ENCODE results near the gene DHRS9. TPM values are rescaled to one million over a fixed set of nuclear protein-coding genes. Genes with fewer than 3 reads are reported as not detected.
A peak's percentile ranks its signal among the peaks of the same experiment; 100 is the strongest.

Gene DHRS9
- total and polyA plus RNA-seq, 9 of the 15 experiments (the other 6 are each of a cell fraction or from before 2014, with no cell fraction given) = 0.27 to 1.7 (median 0.69) TPM

GRCh38 chr2:169141713-169142352 lies 72.5 kb downstream of the DHRS9 start (continued):
- TF ChIP-seq, protein P1, sequence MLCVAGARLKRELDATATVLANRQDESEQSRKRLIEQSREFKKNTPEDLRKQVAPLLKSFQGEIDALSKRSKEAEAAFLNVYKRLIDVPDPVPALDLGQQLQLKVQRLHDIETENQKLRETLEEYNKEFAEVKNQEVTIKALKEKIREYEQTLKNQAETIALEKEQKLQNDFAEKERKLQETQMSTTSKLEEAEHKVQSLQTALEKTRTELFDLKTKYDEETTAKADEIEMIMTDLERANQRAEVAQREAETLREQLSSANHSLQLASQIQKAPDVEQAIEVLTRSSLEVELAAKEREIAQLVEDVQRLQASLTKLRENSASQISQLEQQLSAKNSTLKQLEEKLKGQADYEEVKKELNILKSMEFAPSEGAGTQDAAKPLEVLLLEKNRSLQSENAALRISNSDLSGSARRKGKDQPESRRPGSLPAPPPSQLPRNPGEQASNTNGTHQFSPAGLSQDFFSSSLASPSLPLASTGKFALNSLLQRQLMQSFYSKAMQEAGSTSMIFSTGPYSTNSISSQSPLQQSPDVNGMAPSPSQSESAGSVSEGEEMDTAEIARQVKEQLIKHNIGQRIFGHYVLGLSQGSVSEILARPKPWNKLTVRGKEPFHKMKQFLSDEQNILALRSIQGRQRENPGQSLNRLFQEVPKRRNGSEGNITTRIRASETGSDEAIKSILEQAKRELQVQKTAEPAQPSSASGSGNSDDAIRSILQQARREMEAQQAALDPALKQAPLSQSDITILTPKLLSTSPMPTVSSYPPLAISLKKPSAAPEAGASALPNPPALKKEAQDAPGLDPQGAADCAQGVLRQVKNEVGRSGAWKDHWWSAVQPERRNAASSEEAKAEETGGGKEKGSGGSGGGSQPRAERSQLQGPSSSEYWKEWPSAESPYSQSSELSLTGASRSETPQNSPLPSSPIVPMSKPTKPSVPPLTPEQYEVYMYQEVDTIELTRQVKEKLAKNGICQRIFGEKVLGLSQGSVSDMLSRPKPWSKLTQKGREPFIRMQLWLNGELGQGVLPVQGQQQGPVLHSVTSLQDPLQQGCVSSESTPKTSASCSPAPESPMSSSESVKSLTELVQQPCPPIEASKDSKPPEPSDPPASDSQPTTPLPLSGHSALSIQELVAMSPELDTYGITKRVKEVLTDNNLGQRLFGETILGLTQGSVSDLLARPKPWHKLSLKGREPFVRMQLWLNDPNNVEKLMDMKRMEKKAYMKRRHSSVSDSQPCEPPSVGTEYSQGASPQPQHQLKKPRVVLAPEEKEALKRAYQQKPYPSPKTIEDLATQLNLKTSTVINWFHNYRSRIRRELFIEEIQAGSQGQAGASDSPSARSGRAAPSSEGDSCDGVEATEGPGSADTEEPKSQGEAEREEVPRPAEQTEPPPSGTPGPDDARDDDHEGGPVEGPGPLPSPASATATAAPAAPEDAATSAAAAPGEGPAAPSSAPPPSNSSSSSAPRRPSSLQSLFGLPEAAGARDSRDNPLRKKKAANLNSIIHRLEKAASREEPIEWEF (CRISPR knock-in tag; IDR thresholded peaks at IDR 0.05) = no peak
- TF ChIP-seq ZNF354B (CRISPR knock-in tag; IDR thresholded peaks at IDR 0.05) (no peak), FOXM1 (IDR thresholded peaks at IDR 0.05; ENCODE audit: low read depth) (no peak), FOXM1 (CRISPR knock-in tag; IDR thresholded peaks at IDR 0.05; ENCODE audit: low read depth) (no peak), ZNF57 (CRISPR knock-in tag; IDR thresholded peaks at IDR 0.05) (no peak), SP2 (IDR thresholded peaks at IDR 0.05; ENCODE audit: extremely low read depth, low read depth, low read length, poor library complexity, severe bottlenecking) (no peak), TEAD2 (tag; IDR thresholded peaks at IDR 0.05) (no peak), HMG20B (CRISPR knock-in tag; IDR thresholded peaks at IDR 0.05) (no peak), JUND (IDR thresholded peaks at IDR 0.05; ENCODE audit: borderline replicate concordance, low read depth, low read length) (peak; percentile 72; the same call in 1 of the 2 replicates), JUND (tag; IDR thresholded peaks at IDR 0.05; ENCODE audit: borderline replicate concordance, low read depth, low read length) (peak; percentile 51; the same call in 1 of the 3 replicates), NR2F6 (CRISPR knock-in tag; IDR thresholded peaks at IDR 0.05) (no peak), NR3C1 (CRISPR knock-in tag; IDR thresholded peaks at IDR 0.05) (no peak), ELF1 (tag; IDR thresholded peaks at IDR 0.05) (no peak), ATF3 (IDR thresholded peaks at IDR 0.05) (no peak; the same call in 1 of the 2 replicates), ATF3 (CRISPR knock-in tag; conservative IDR thresholded peaks at IDR 0.05) (no peak)
- TF ChIP-seq, protein P2, sequence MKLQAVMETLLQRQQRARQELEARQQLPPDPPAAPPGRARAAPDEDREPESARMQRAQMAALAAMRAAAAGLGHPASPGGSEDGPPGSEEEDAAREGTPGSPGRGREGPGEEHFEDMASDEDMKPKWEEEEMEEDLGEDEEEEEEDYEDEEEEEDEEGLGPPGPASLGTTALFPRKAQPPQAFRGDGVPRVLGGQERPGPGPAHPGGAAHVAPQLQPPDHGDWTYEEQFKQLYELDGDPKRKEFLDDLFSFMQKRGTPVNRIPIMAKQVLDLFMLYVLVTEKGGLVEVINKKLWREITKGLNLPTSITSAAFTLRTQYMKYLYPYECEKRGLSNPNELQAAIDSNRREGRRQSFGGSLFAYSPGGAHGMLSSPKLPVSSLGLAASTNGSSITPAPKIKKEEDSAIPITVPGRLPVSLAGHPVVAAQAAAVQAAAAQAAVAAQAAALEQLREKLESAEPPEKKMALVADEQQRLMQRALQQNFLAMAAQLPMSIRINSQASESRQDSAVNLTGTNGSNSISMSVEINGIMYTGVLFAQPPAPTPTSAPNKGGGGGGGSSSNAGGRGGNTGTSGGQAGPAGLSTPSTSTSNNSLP (IDR thresholded peaks at IDR 0.05; ENCODE audit: borderline replicate concordance, low read depth, low read length) = no peak
- TF ChIP-seq, protein P3, sequence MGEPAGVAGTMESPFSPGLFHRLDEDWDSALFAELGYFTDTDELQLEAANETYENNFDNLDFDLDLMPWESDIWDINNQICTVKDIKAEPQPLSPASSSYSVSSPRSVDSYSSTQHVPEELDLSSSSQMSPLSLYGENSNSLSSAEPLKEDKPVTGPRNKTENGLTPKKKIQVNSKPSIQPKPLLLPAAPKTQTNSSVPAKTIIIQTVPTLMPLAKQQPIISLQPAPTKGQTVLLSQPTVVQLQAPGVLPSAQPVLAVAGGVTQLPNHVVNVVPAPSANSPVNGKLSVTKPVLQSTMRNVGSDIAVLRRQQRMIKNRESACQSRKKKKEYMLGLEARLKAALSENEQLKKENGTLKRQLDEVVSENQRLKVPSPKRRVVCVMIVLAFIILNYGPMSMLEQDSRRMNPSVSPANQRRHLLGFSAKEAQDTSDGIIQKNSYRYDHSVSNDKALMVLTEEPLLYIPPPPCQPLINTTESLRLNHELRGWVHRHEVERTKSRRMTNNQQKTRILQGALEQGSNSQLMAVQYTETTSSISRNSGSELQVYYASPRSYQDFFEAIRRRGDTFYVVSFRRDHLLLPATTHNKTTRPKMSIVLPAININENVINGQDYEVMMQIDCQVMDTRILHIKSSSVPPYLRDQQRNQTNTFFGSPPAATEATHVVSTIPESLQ (CRISPR knock-in tag; IDR thresholded peaks at IDR 0.05) = no peak
